SK-N-SH treated with all-trans-retinoic acid at 6 μM for 48 hours (cell line): ENCODE data around the gene MYL6B.
"Not testable (repeated sequence)": the region's sequence is repeated elsewhere in the genome, so short reads cannot be mapped to it uniquely, and the experiment has no call there.

Experiments used
- ATAC-seq: fragments of 200-7000 bp; cut with Tn5 transposase; 3 replicates; pipeline ENCODE4 v1.9.1; 2020; ENCODE audit warnings: mild to moderate bottlenecking, moderate library complexity
- ARNTL ChIP-seq: fragments of 450-650 bp; formaldehyde crosslinking; IDR thresholded peaks from 2 replicates; pipeline ENCODE4 v1.5.0; 2020; ENCODE audit warnings: low read depth, mild to moderate bottlenecking, moderate library complexity, borderline replicate concordance
- BACH2 ChIP-seq: fragments of 250-450 bp; sonication (Bioruptor Pico); IDR thresholded peaks from 2 replicates; pipeline ENCODE4 v1.9.0; 2021; ENCODE audit warnings: mild to moderate bottlenecking, borderline replicate concordance
- CSDC2 ChIP-seq: fragments of 250-450 bp; sonication (Bioruptor Pico); IDR thresholded peaks from 2 replicates; pipeline ENCODE4 v1.5.0; 2020; ENCODE audit warnings: mild to moderate bottlenecking, moderate library complexity
- ESRRG ChIP-seq: fragments of 250-450 bp; sonication (Bioruptor Pico); IDR thresholded peaks from 2 replicates; pipeline ENCODE4 v1.6.1; 2021; ENCODE audit warnings: mild to moderate bottlenecking
- ISL1 ChIP-seq: fragments of 250-450 bp; sonication (Bioruptor Pico); IDR thresholded peaks from 2 replicates; pipeline ENCODE4 v2.1.2; 2022; ENCODE audit warnings: mild to moderate bottlenecking, moderate library complexity
- OSR1 ChIP-seq: fragments of 250-450 bp; sonication (Bioruptor Pico); IDR thresholded peaks from 2 replicates; pipeline ENCODE4 v1.8.0; 2022; ENCODE audit warnings: moderate library complexity, mild to moderate bottlenecking, inconsistent platforms
- POU6F1 ChIP-seq: fragments of 250-450 bp; sonication (Bioruptor Pico); IDR thresholded peaks from 2 replicates; pipeline ENCODE4 v1.8.0; 2021; ENCODE audit warnings: low read depth, mild to moderate bottlenecking, moderate library complexity, borderline replicate concordance
- RARB ChIP-seq: fragments of 250-450 bp; sonication (Bioruptor Pico); IDR thresholded peaks from 2 replicates; pipeline ENCODE4 v1.8.0; 2021; ENCODE audit warnings: mild to moderate bottlenecking, moderate library complexity
- SNAI2 ChIP-seq: fragments of 250-450 bp; sonication (Bioruptor Pico); IDR thresholded peaks from 2 replicates; pipeline ENCODE4 v1.5.0; 2020; ENCODE audit warnings: mild to moderate bottlenecking, moderate library complexity
- TCF4 ChIP-seq: fragments of 250-450 bp; sonication (Bioruptor Pico); IDR thresholded peaks from 2 replicates; pipeline ENCODE4 v1.8.0; 2021; ENCODE audit warnings: mild to moderate bottlenecking, moderate library complexity, borderline replicate concordance
- TOX ChIP-seq: fragments of 250-450 bp; sonication (Bioruptor Pico); IDR thresholded peaks from 2 replicates; pipeline ENCODE4 v1.8.0; 2021; ENCODE audit warnings: mild to moderate bottlenecking, moderate library complexity, borderline replicate concordance
- ZC3H10 ChIP-seq: fragments of 250-450 bp; sonication (Bioruptor Pico); IDR thresholded peaks from 2 replicates; pipeline ENCODE4 v1.5.1; 2021; ENCODE audit warnings: mild to moderate bottlenecking, moderate library complexity
- ZFP3 ChIP-seq: fragments of 250-450 bp; sonication (Bioruptor Pico); IDR thresholded peaks from 2 replicates; pipeline ENCODE4 v1.5.0; 2020; ENCODE audit warnings: mild to moderate bottlenecking, moderate library complexity
- ZFP30 ChIP-seq: fragments of 450-650 bp; formaldehyde crosslinking; IDR thresholded peaks from 2 replicates; pipeline ENCODE4 v1.5.0; 2022; ENCODE audit warnings: mild to moderate bottlenecking, moderate library complexity
- ZNF70 ChIP-seq: fragments of 450-650 bp; formaldehyde crosslinking; IDR thresholded peaks from 2 replicates; pipeline ENCODE4 v1.5.0; 2020; ENCODE audit warnings: mild to moderate bottlenecking, moderate library complexity
- ZNF8 ChIP-seq: fragments of 450-650 bp; formaldehyde crosslinking; IDR thresholded peaks from 2 replicates; pipeline ENCODE4 v1.5.0; 2020; ENCODE audit warnings: mild to moderate bottlenecking, moderate library complexity
- TF ChIP-seq, protein P1 (sequence below): fragments of 250-450 bp; sonication (Bioruptor Pico); IDR thresholded peaks from 2 replicates; pipeline ENCODE4 v1.5.0; 2020; ENCODE audit warnings: mild to moderate bottlenecking, moderate library complexity
- TF ChIP-seq, protein P2 (sequence below): fragments of 250-450 bp; sonication (Bioruptor Pico); IDR thresholded peaks from 2 replicates; pipeline ENCODE4 v1.5.1; 2020; ENCODE audit warnings: low read depth, mild to moderate bottlenecking, moderate library complexity
- TF ChIP-seq, protein P3 (sequence below): fragments of 250-450 bp; sonication (Bioruptor Pico); IDR thresholded peaks from 2 replicates; pipeline ENCODE4 v1.8.0; 2020; ENCODE audit warnings: mild to moderate bottlenecking, moderate library complexity, borderline replicate concordance

The MYL6B gene

DNA sequence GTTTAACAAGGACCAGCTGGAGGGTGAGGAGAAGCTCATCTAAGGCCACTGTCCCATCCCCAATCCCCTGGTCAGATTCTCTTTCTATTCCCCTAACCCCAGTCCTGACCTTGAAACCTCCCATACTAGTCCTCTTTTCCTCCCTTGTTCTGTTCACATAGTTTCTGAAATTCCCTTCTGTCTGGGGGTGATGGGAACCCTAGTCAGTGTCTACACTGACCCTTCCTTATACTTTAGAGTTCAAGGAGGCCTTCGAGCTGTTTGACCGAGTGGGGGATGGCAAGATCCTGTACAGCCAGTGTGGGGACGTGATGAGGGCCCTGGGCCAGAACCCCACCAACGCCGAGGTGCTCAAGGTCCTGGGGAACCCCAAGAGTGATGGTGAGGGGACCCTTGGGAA lies 2.4 kb downstream of the MYL6B start:
- no peak for TF ChIP-seq ARNTL
- TF ChIP-seq, protein P1, sequence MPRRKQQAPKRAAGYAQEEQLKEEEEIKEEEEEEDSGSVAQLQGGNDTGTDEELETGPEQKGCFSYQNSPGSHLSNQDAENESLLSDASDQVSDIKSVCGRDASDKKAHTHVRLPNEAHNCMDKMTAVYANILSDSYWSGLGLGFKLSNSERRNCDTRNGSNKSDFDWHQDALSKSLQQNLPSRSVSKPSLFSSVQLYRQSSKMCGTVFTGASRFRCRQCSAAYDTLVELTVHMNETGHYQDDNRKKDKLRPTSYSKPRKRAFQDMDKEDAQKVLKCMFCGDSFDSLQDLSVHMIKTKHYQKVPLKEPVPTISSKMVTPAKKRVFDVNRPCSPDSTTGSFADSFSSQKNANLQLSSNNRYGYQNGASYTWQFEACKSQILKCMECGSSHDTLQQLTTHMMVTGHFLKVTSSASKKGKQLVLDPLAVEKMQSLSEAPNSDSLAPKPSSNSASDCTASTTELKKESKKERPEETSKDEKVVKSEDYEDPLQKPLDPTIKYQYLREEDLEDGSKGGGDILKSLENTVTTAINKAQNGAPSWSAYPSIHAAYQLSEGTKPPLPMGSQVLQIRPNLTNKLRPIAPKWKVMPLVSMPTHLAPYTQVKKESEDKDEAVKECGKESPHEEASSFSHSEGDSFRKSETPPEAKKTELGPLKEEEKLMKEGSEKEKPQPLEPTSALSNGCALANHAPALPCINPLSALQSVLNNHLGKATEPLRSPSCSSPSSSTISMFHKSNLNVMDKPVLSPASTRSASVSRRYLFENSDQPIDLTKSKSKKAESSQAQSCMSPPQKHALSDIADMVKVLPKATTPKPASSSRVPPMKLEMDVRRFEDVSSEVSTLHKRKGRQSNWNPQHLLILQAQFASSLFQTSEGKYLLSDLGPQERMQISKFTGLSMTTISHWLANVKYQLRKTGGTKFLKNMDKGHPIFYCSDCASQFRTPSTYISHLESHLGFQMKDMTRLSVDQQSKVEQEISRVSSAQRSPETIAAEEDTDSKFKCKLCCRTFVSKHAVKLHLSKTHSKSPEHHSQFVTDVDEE (CRISPR knock-in tag): no peak
- no peak for TF ChIP-seq POU6F1 (CRISPR knock-in tag)
- TF ChIP-seq TOX (CRISPR knock-in tag): no peak
- no peak for TF ChIP-seq SNAI2
- no peak for TF ChIP-seq BACH2 (CRISPR knock-in tag)
- no peak for TF ChIP-seq TCF4 (CRISPR knock-in tag)
- TF ChIP-seq CSDC2 (CRISPR knock-in tag): no peak
- TF ChIP-seq ZFP3 (CRISPR knock-in tag): no peak
- no peak for TF ChIP-seq ESRRG (CRISPR knock-in tag)
- no peak for TF ChIP-seq ZNF70 (CRISPR knock-in tag)
- TF ChIP-seq, protein P2, sequence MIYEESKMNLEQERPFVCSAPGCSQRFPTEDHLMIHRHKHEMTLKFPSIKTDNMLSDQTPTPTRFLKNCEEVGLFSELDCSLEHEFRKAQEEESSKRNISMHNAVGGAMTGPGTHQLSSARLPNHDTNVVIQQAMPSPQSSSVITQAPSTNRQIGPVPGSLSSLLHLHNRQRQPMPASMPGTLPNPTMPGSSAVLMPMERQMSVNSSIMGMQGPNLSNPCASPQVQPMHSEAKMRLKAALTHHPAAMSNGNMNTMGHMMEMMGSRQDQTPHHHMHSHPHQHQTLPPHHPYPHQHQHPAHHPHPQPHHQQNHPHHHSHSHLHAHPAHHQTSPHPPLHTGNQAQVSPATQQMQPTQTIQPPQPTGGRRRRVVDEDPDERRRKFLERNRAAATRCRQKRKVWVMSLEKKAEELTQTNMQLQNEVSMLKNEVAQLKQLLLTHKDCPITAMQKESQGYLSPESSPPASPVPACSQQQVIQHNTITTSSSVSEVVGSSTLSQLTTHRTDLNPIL (CRISPR knock-in tag): no peak
- TF ChIP-seq ISL1 (CRISPR knock-in tag): no peak
- no peak for TF ChIP-seq ZFP30 (CRISPR knock-in tag)
- no peak for TF ChIP-seq ZC3H10
- no peak for TF ChIP-seq OSR1 (CRISPR knock-in tag)

DNA sequence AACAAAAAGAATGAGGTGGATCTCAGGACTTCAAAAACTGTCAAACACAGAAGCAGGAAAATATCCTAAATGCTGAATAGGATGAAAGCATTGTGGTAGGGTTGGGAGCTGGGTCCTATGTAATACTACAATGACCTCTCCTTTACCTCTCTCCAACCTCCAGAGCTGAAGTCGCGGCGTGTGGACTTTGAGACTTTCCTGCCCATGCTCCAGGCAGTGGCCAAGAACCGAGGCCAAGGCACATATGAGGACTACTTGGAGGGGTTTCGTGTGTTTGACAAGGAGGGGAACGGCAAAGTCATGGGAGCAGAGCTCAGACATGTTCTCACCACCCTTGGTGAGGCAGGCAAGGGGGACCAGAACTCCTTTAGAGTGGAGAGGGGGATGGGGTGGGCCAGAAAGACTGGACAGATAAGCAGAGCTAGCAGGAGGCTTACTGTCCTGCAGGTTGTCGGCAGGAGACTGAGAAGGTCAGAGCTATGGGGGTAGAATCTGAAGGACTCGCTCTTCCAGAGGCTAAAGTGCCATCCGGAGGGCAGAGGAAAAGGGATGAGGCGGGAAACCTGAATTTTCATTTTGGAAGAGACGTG lies 3.0 kb downstream of the MYL6B start:
- ATAC-seq: no peak

More for the DNA sequence above, 2.4 kb downstream of the MYL6B start:
- ATAC-seq: no peak

DNA sequence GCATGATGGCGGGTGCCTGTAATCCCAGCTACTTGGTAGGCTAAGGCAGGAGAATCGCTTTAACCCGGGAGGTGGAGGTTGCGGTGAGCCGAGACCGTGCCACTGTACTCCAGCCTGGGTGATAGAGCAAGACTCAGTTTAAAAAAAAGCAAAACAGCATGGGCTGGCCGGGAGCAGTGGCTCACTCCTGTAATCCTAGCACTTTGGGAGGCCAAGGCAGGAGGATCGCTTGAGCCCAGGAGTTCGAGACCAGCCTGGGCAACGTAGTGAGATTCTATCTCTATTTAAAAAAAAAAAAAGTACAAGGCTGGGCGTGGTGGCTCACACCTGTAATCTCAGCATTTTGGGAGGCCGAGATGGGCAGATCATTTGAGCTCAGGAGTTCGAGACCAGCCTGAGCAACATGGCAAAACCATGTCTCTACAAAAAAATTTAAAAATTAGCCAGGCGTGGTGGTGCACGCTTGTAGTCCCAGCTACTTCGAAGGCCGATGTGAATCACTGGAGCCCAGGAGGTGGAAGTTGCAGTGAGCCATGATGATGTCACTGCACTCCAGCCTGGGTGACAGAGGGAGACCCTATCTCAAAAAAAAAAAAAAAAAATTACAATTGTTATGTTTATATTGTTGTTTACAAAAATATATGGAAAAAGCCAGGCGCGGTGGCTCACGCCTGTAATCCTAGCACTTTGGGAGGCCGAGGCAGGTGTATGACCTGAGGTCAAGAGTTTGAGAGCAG lies 4.2 kb downstream of the MYL6B start:
- ATAC-seq: not testable (repeated sequence)

More for the DNA sequence above, 3.0 kb downstream of the MYL6B start:
- TF ChIP-seq ZNF8 (CRISPR knock-in tag) (no peak), RARB (no peak), ISL1 (CRISPR knock-in tag) (no peak)

GRCh38 chr12:56157201-56158028 lies 5.0 kb downstream of the MYL6B start:
- TF ChIP-seq, protein P2 (CRISPR knock-in tag): no peak
- TF ChIP-seq, protein P3, sequence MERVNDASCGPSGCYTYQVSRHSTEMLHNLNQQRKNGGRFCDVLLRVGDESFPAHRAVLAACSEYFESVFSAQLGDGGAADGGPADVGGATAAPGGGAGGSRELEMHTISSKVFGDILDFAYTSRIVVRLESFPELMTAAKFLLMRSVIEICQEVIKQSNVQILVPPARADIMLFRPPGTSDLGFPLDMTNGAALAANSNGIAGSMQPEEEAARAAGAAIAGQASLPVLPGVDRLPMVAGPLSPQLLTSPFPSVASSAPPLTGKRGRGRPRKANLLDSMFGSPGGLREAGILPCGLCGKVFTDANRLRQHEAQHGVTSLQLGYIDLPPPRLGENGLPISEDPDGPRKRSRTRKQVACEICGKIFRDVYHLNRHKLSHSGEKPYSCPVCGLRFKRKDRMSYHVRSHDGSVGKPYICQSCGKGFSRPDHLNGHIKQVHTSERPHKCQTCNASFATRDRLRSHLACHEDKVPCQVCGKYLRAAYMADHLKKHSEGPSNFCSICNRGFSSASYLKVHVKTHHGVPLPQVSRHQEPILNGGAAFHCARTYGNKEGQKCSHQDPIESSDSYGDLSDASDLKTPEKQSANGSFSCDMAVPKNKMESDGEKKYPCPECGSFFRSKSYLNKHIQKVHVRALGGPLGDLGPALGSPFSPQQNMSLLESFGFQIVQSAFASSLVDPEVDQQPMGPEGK: peak; percentile 73; the same call in 1 of the 2 replicates
- ATAC-seq: peak; percentile 58
